ENCODE results near the gene APOL6. TPM values are rescaled to one million over a fixed set of nuclear protein-coding genes. Genes with fewer than 3 reads are reported as not detected.

APOL6 gene
- total and polyA plus RNA-seq, 5 experiments from 2014 or later: 13.6 to 40.5 (median 20.8) TPM

- H3K27ac Mint-ChIP-seq: peak overlapping the region in 1 of 10 donors; percentile 84
- H3K27me3 Mint-ChIP-seq: no peaks in the 10 kb centered on the region
- H3K4me3 Mint-ChIP-seq: no peak overlapping the region
- ATAC-seq (peak in 1 of 2 donors; percentile 35), DNase-seq (no peak)
- H3K36me3 Mint-ChIP-seq: no peaks in the 10 kb centered on the region
- POLR2A ChIA-PET: no interaction called here
- peaks cover 23 to 38% (median 27%) of the 10 kb centered on the region in 4 donors for H3K4me1 Mint-ChIP-seq
- peaks cover 0 to 2% (median 0%) of the 10 kb centered on the region in 9 donors for H3K9me3 Mint-ChIP-seq
These were observed 16.6 kb upstream of the APOL6 start for GRCh38 chr22:35631597-35631996.

DNA sequence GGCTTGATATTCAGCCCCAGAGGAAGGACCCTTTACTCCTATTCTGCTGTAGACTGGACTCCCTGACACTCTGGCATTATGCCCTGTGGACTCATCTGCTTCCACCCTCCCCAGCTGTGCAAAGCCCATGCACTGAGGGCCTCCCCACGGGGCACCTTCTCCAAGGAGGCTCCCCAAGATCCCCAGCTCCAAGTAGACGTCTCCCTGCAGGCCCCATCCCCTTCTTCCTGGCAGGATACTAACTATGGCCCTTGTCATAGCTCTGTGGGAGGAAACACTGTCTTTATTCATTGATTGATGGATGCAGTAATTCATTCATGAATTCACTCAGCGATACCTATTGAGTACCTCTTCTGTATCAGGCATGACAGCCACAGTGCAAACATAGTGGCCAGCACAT, 15.3 kb upstream of the APOL6 start:
- H3K36me3 Mint-ChIP-seq: no peaks in the 10 kb centered on the region
- no peak for DNase-seq
- peaks cover 0 to 2% (median 0%) of the 10 kb centered on the region in 9 donors for H3K9me3 Mint-ChIP-seq
- H3K4me1 Mint-ChIP-seq: peaks cover 14 to 26% (median 20%) of the 10 kb centered on the region in 4 donors
- H3K27ac Mint-ChIP-seq: no peak overlapping the region
- H3K27me3 Mint-ChIP-seq: peaks cover 0 to 3% (median 0%) of the 10 kb centered on the region in 5 donors
- ATAC-seq: no peak
- POLR2A ChIA-PET: no interaction called here
- no peak overlapping the region for H3K4me3 Mint-ChIP-seq

- no peak overlapping the region for H3K4me3 Mint-ChIP-seq
- ATAC-seq (no peak), DNase-seq (no peak)
- H3K4me1 Mint-ChIP-seq: peaks cover 14 to 26% (median 20%) of the 10 kb centered on the region in 4 donors
- peak overlapping the region in 1 of 10 donors; percentile 32 for H3K27ac Mint-ChIP-seq
- POLR2A ChIA-PET: no interaction called here
- no peaks in the 10 kb centered on the region for H3K36me3 Mint-ChIP-seq
- H3K9me3 Mint-ChIP-seq: peaks cover 0 to 2% (median 0%) of the 10 kb centered on the region in 9 donors
- H3K27me3 Mint-ChIP-seq: peaks cover 0 to 3% (median 0%) of the 10 kb centered on the region in 5 donors
These were observed 14.7 kb upstream of the APOL6 start for GRCh38 chr22:35633520-35633919.

DNA sequence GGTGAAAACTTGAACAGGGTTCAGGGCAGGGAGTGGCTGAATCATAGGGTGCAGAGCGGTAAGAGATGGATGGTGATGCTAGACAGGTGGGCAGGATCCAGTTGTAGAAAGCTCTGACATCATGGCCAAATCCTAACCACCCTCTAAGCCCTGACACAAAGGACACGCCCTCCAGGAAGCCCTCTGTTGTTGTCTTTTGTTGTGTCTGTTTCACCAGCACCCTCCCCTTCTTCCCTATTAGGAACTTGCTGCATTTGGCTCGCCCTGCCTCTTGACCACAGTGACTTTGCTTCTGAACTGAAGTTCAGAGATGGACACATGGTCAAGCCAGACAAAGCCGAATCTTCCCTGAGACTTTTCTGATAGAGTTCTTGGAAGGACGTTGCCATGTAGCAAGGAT, 14.2 kb upstream of the APOL6 start:
- Mint-ChIP-seq H3K4me3 (no peak overlapping the region), H3K27me3 (peaks cover 0 to 3% (median 0%) of the 10 kb centered on the region in 5 donors), H3K9me3 (peaks cover 0 to 2% (median 0%) of the 10 kb centered on the region in 9 donors), H3K36me3 (no peaks in the 10 kb centered on the region), H3K27ac (peak overlapping the region in 2 of 10 donors; percentile 45 to 65), H3K4me1 (peaks cover 14 to 26% (median 20%) of the 10 kb centered on the region in 4 donors)
- peak in 1 of 2 donors; percentile 69 for ATAC-seq
- POLR2A ChIA-PET: no interaction called here
- no peak for DNase-seq

DNA sequence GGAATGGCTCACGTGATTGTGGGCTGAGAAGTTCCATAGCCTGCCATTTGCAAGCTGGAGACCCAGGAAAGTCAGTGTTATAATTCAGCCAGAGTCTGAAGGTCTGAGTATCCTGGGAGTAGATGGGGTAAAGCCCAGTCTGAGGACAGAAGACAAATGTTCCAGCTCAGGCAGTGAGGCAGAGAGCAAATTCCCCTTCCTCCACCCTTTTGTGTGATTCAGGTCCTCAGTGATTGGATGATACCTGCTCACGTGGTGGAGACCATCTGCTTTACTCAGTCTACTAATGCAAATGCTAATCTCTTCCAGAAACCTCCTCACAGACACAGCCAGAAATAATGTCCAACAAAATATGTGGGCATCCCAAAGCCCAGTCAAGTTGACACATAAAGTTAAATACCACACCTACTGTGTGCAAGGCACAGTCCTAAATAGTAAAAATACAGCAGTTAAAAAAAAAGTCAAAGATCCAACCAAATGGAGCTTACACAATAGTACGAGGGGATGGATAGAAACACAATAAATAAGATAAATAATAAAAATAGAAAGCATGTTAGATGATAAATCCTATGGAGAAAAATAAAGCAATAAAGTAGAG, 13.2 kb upstream of the APOL6 start:
- DNase-seq (no peak), ATAC-seq (no peak)
- H3K36me3 Mint-ChIP-seq: no peaks in the 10 kb centered on the region
- H3K4me1 Mint-ChIP-seq: peaks cover 6 to 17% (median 15%) of the 10 kb centered on the region in 4 donors
- H3K27ac Mint-ChIP-seq: no peak overlapping the region
- peaks cover 0 to 3% (median 0%) of the 10 kb centered on the region in 5 donors for H3K27me3 Mint-ChIP-seq
- no peak overlapping the region for H3K4me3 Mint-ChIP-seq
- peaks cover 0 to 2% (median 0%) of the 10 kb centered on the region in 9 donors for H3K9me3 Mint-ChIP-seq
- POLR2A ChIA-PET: no interaction called here

DNA sequence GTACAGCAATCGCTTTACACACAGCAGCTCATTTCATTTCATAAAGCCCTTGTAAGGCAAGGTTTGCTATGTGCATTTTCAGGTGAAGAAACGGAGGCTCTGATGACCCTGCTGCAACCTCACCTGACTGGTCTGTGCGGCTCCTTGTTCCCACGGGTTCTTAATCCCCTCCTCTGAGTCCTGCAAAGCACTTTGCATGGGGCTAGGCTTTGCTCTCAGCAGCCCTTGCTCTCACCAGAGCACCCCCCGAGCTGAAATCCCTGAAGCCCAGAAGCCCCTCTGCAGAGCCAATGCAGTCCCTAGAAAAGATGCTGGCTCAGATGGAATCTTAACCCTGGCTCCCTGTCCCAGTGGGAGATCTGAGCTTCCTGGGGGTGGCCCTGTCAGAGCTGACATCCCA, 11.0 kb upstream of the APOL6 start:
- Mint-ChIP-seq H3K4me1 (peaks cover 3 to 17% (median 13%) of the 10 kb centered on the region in 4 donors), H3K4me3 (no peak overlapping the region), H3K9me3 (peaks cover 0 to 2% (median 0%) of the 10 kb centered on the region in 9 donors), H3K27ac (no peak overlapping the region), H3K27me3 (peaks cover 0 to 3% (median 0%) of the 10 kb centered on the region in 5 donors), H3K36me3 (no peaks in the 10 kb centered on the region)
- no peak for DNase-seq
- POLR2A ChIA-PET: no interaction called here
- no peak for ATAC-seq

GRCh38 chr22:35638001-35638400, 10.2 kb upstream of the APOL6 start:
- Mint-ChIP-seq H3K4me3 (no peak overlapping the region), H3K36me3 (no peaks in the 10 kb centered on the region), H3K27ac (no peak overlapping the region), H3K27me3 (peaks cover 0 to 3% (median 0%) of the 10 kb centered on the region in 5 donors), H3K4me1 (peaks cover 3 to 14% (median 13%) of the 10 kb centered on the region in 4 donors), H3K9me3 (peaks cover 0 to 2% (median 0%) of the 10 kb centered on the region in 9 donors)
- no peak for ATAC-seq
- POLR2A ChIA-PET: no interaction called here
- no peak for DNase-seq

DNA sequence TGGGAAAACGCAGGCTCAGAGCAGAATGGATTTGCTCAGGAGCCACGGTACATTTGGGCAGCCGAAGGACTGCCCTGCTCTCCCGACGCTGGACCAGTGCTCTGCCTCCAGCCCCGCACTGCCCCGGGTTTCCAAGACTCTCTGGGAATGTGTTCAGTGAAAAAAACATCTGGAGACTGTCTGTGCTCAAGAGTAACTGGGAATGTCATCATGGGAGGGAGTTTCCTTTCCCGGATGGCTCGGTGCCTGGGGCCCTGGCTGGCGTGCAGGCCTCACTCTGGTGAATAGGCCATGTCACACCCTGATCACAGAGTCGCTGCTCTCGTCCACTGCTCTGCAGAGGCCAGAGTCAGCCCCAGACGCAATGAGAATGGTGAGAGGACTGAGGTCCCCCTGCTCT, 9.8 kb upstream of the APOL6 start:
- H3K27ac Mint-ChIP-seq: no peak overlapping the region

GRCh38 chr22:35641494-35642120, 6.6 kb upstream of the APOL6 start:
- Mint-ChIP-seq H3K36me3 (no peaks in the 10 kb centered on the region), H3K4me3 (no peak overlapping the region), H3K27ac (peak overlapping the region in 1 of 10 donors; percentile 50), H3K27me3 (peaks cover 0 to 3% (median 0%) of the 10 kb centered on the region in 5 donors), H3K4me1 (peaks cover 0 to 4% (median 1%) of the 10 kb centered on the region in 4 donors), H3K9me3 (no peaks in the 10 kb centered on the region)
- POLR2A ChIA-PET: no interaction called here
- ATAC-seq: no peak
- DNase-seq: no peak

More for the DNA sequence above, 9.8 kb upstream of the APOL6 start:
- POLR2A ChIA-PET: no interaction called here
- Mint-ChIP-seq H3K27me3 (peaks cover 0 to 3% (median 0%) of the 10 kb centered on the region in 5 donors), H3K9me3 (peaks cover 0 to 2% (median 0%) of the 10 kb centered on the region in 9 donors), H3K4me1 (peaks cover 3 to 11% (median 9%) of the 10 kb centered on the region in 4 donors), H3K4me3 (no peak overlapping the region), H3K36me3 (no peaks in the 10 kb centered on the region)
- DNase-seq (no peak), ATAC-seq (no peak)

- no peak for ATAC-seq
- Mint-ChIP-seq H3K36me3 (no peaks in the 10 kb centered on the region), H3K27me3 (peaks cover 0 to 1% (median 0%) of the 10 kb centered on the region in 5 donors), H3K4me1 (peaks cover 4 to 11% (median 6%) of the 10 kb centered on the region in 4 donors), H3K4me3 (no peak overlapping the region), H3K27ac (no peak overlapping the region), H3K9me3 (no peaks in the 10 kb centered on the region)
- POLR2A ChIA-PET: no interaction called here
- no peak for DNase-seq
These were observed 5.9 kb upstream of the APOL6 start for GRCh38 chr22:35642305-35642741.

- POLR2A ChIA-PET: no interaction called here
- Mint-ChIP-seq H3K27me3 (no peaks in the 10 kb centered on the region), H3K4me1 (peaks cover 9 to 19% (median 15%) of the 10 kb centered on the region in 4 donors), H3K36me3 (peaks cover 2 to 4% (median 2%) of the 10 kb centered on the region in 3 donors), H3K4me3 (no peak overlapping the region), H3K27ac (peak overlapping the region in 2 of 10 donors; percentile 60 to 82), H3K9me3 (no peaks in the 10 kb centered on the region)
- DNase-seq (no peak), ATAC-seq (no peak)
These were observed 4.3 kb upstream of the APOL6 start for GRCh38 chr22:35643991-35644390.

DNA sequence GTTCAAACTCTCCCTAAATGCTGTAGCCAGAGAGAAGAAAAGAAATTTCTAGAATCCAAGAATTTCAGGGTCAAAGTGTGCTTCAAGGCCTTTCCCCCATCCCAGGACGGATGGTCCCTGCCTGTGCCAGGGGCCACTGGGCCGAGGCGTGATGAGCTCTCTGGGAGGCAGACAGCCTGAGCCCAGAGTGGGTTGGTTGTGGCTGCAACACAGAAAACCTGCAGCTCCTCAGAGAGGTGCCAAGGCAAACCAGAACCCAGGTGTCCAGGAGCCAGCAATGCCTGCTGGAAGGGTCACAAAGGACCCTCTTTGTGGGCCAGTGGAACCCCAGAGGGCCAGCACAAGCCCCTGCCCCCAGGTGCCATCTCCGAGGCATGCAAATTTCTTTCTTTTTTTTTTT, 2.6 kb upstream of the APOL6 start:
- POLR2A ChIA-PET: no interaction called here
- peaks cover 11 to 35% (median 31%) of the 10 kb centered on the region in 4 donors for H3K4me1 Mint-ChIP-seq
- H3K36me3 Mint-ChIP-seq: peaks cover 2 to 4% (median 4%) of the 10 kb centered on the region in 3 donors
- H3K4me3 Mint-ChIP-seq: no peak overlapping the region
- H3K9me3 Mint-ChIP-seq: no peaks in the 10 kb centered on the region
- H3K27ac Mint-ChIP-seq: peak overlapping the region in 3 of 10 donors; percentile 22 to 98 (median 68)
- H3K27me3 Mint-ChIP-seq: no peaks in the 10 kb centered on the region
- ATAC-seq (no peak), DNase-seq (no peak)

DNA sequence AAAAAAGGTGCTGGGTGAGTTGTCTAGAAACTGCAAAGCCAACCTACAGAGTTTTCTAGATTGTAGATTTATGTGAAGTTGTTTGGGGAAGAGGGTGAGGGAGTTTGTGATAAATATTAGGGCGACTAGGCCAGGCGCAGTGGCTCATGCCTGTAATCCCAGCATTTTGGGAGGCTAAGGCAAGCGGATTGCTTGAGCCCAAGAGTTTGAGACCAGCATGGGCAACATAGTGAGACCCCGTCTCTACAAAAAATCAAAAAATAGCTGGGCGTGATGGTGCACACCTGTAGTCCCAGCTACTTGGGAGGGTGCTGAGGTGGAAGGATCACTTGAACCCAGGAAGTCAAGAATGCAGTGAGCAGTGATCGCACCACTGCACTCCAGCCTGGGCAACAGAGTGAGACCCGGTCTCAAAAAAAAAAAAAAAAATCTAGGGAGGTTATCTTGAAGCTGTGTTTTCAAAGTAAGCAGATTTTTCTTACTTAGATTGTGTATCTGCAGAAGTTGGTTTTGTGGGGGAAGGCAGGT, 844 bp downstream of the APOL6 start:
- Mint-ChIP-seq H3K36me3 (peaks cover 4 to 26% (median 20%) of the 10 kb centered on the region in 3 donors), H3K9me3 (no peaks in the 10 kb centered on the region), H3K27me3 (no peaks in the 10 kb centered on the region), H3K4me3 (peak overlapping the region; percentile 98 to 100 (median 100)), H3K4me1 (peaks cover 22 to 63% (median 55%) of the 10 kb centered on the region in 4 donors), H3K27ac (peak overlapping the region; percentile 98 to 100 (median 99))
- ATAC-seq (peak in 1 of 2 donors; percentile 7), DNase-seq (no peak)
- POLR2A ChIA-PET: interaction anchor here (0.6 to 3.4 kb wide), 11 partner anchors 8 to 1930 kb away, joined by 3 to 26 read pairs (median 4); partner anchors contain the start of genes MB and TOM1
